C4-2B (cell line): Measurements from ENCODE around the gene KRT1.

Experiments
- H3K27ac ChIP-seq: fragments of 450-650 bp; 2 replicates; pipeline ENCODE4 v1.5.1; 2017
- ZFX ChIP-seq: fragments of 450-650 bp; IDR thresholded peaks from 2 replicates; pipeline ENCODE4 v1.6.1; 2017
- TF ChIP-seq, protein P1 (sequence below): fragments of 450-650 bp; conservative IDR thresholded peaks from 2 replicates; pipeline ENCODE4 v1.5.1; 2017; ENCODE audit warnings: mild to moderate bottlenecking

The KRT1 gene

DNA sequence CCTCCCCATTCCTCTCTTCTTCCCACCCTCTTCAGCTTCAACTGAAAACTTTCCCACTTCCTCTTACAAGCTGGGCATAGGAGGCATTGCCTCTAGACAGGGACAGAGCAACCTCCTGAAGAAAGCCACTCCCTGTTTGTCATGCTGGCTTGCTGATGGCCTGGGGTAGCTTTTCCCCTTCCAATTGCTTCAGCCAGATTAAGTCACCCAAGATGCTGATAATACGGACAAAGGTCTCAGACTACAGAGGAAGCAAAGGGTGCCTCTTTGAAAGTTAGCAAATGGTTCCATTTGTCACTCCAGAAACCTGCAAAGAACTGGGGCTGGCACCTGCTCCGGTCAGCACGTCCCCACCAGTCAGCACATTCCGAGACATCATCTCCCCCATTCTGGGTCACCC is 34.2 kb downstream of the KRT1 start:
- H3K27ac ChIP-seq = no peak overlapping the region
- TF ChIP-seq, protein P1, sequence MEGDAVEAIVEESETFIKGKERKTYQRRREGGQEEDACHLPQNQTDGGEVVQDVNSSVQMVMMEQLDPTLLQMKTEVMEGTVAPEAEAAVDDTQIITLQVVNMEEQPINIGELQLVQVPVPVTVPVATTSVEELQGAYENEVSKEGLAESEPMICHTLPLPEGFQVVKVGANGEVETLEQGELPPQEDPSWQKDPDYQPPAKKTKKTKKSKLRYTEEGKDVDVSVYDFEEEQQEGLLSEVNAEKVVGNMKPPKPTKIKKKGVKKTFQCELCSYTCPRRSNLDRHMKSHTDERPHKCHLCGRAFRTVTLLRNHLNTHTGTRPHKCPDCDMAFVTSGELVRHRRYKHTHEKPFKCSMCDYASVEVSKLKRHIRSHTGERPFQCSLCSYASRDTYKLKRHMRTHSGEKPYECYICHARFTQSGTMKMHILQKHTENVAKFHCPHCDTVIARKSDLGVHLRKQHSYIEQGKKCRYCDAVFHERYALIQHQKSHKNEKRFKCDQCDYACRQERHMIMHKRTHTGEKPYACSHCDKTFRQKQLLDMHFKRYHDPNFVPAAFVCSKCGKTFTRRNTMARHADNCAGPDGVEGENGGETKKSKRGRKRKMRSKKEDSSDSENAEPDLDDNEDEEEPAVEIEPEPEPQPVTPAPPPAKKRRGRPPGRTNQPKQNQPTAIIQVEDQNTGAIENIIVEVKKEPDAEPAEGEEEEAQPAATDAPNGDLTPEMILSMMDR = no peak
- TF ChIP-seq ZFX = no peak

DNA sequence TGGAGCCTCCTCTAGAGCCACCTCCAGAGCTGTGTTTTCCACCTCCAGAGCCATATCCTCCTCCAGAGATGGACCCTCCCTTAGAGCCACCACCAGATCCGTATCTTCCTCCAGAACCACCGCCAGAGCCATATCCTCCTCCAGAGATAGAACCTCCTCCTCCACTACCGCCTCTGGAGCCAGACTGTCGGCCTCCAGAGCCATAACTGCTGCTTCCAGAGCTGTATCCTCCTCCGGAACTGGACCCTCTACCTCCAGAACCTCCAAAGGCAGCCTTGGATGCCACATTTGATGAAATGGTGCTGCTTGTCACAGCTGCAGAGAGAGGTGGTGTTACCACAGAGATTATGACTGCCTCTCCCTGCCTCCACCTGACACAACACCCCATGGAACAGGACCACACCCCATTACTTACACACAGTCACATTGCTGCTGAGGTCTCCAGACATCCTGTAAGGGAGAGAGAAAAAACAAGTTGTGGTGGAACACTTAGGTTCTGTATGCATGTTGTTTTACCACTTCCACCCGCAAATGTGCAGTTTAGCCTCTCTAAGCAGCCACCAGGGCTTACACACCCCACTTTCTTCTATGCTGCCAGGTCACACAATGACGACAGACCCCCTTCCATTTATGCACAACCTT is 35.0 kb downstream of the KRT1 start:
- H3K27ac ChIP-seq = no peak overlapping the region
- no peak for TF ChIP-seq ZFX
- TF ChIP-seq, protein P1 = no peak

- TF ChIP-seq ZFX = no peak
- TF ChIP-seq, protein P1 = no peak
- no peak overlapping the region for H3K27ac ChIP-seq
These were observed 36.2 kb downstream of the KRT1 start for GRCh38 chr12:52644078-52644415.

DNA sequence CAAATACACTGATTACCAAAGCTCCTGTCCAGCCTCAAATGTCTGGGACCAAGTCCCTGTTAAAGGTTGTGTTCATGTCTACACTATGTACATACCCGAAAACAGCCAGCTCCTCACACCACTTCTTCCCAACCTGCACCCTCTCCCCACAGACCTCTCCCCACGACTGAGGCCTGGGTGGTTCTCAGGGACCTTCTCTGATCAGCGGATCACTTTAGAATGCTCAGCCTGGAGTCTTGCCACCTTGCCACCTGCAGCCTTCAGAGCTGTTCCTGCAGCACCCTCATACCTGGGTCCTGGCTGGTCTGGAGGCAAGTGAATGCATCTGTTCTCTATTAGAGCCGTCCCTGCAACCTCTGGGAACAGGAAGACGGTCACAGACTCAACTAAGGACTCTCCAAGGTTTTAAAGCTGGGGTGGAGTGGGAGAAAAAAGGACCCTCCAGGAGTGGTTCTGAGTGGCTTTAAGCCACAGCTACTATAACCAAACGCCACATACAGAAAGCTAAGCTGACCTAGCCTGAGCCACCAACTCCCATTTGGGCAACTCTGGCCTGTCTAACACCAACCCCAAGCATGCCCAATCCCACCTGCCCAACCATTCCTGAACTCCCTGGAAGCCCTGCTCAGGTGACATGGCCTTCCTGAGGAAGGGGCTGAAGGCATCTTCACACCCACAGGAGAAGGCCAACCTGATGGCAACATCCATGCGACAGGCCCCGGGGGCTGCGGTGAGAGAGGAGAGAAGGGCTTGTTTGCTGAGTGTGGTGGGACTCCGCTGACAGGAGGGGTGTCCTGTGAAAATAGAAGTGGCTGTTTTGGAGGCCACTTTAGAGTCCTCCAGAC is 36.8 kb downstream of the KRT1 start:
- H3K27ac ChIP-seq = no peak overlapping the region
- TF ChIP-seq ZFX = no peak
- TF ChIP-seq, protein P1 = no peak

GRCh38 chr12:52641468-52641867 is 38.7 kb downstream of the KRT1 start:
- TF ChIP-seq, protein P1 = no peak
- TF ChIP-seq ZFX = no peak
- H3K27ac ChIP-seq = no peak overlapping the region

GRCh38 chr12:52637299-52637698 is 42.9 kb downstream of the KRT1 start:
- TF ChIP-seq ZFX = no peak
- TF ChIP-seq, protein P1 = no peak
- H3K27ac ChIP-seq = no peak overlapping the region

DNA sequence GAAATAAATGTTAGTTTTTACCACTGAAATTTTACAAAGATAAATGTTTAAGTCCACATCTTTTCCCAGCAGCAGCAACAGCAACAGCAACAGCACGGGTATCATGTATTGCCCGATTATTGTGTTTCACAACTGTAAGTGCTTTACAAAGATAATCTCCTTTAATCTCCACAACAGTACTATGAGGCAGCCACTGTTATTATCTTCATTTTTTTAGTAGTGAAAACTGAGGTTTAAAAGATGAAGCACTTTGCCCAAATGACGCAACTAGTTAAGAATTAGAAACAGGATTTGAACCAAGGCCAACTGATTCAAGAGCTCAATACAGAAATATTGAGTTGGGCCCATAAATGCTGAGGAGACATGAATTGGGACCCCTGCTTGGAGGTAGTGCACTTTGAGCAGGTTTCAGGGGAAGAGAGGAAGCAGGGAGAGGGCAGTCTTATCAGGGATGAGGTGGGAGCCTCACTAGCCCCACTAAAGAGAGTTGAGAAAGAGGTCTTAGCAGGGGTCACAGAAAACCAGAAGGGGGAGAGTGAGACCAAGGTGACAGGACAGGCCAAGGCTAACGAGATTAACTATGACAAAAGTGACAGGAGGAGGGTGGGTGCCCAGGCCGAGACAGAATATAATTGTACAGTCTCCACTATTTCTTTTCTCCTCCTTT is 43.5 kb downstream of the KRT1 start:
- TF ChIP-seq, protein P1 = no peak
- no peak for TF ChIP-seq ZFX
- H3K27ac ChIP-seq = no peak overlapping the region
